Measurements from ENCODE around the gene PIP4K2C. TPM values are rescaled to one million over a fixed set of nuclear protein-coding genes. Genes with fewer than 3 reads are reported as not detected.

Gene PIP4K2C
- total RNA-seq, 4 donors from 2014 or later, result 36.9 to 68.9 (median 51.5) TPM

- TF ChIP-seq EP300 (IDR thresholded peaks at IDR 0.05) (no peak), POLR2A (IDR thresholded peaks at IDR 0.05) (no peak), CTCF (IDR thresholded peaks at IDR 0.05) (no peak), POLR2AphosphoS5 (IDR thresholded peaks at IDR 0.05) (no peak)
- Histone ChIP-seq H3K27ac (no peak overlapping the region), H3K4me3 (peak overlapping the region; percentile 97), H3K4me1 (peaks cover 32% of the 10 kb centered on the region), H3K27me3 (peaks cover 31% of the 10 kb centered on the region), H3K9me3 (no peaks in the 10 kb centered on the region), H3K36me3 (peaks cover 5% of the 10 kb centered on the region)
- no peak for DNase-seq (ENCODE audit: low spot score in 2 of 2)
- WGBS, result 21% methylated on average over 9 of the region's 9 CpGs
Measured at GRCh38 chr12:57547288-57548012, 43.5 kb upstream of the PIP4K2C start.

- H3K4me1 ChIP-seq, result peaks cover 32% of the 10 kb centered on the region
- DNase-seq (ENCODE audit: low spot score in 2 of 2), result no peak
Measured at GRCh38 chr12:57548013-57548315, 43.0 kb upstream of the PIP4K2C start.

GRCh38 chr12:57548488-57548887, 42.5 kb upstream of the PIP4K2C start:
- TF ChIP-seq EP300 (IDR thresholded peaks at IDR 0.05) (no peak), POLR2A (IDR thresholded peaks at IDR 0.05) (no peak), POLR2AphosphoS5 (IDR thresholded peaks at IDR 0.05) (no peak), CTCF (IDR thresholded peaks at IDR 0.05) (no peak)
- Histone ChIP-seq H3K27me3 (peaks cover 31% of the 10 kb centered on the region), H3K4me3 (no peak overlapping the region), H3K4me1 (peaks cover 32% of the 10 kb centered on the region), H3K9me3 (no peaks in the 10 kb centered on the region), H3K36me3 (no peaks in the 10 kb centered on the region), H3K27ac (no peak overlapping the region)
- DNase-seq (ENCODE audit: low spot score in 2 of 2), result no peak
- 45% methylated on average over 2 of the region's 2 CpGs for WGBS

More at GRCh38 chr12:57548013-57548315, 43.0 kb upstream of the PIP4K2C start:
- 96% methylated on average over 2 of the region's 2 CpGs for WGBS
- Histone ChIP-seq H3K9me3 (no peaks in the 10 kb centered on the region), H3K4me3 (no peak overlapping the region), H3K36me3 (no peaks in the 10 kb centered on the region), H3K27ac (no peak overlapping the region), H3K27me3 (peaks cover 31% of the 10 kb centered on the region)
- TF ChIP-seq POLR2AphosphoS5 (IDR thresholded peaks at IDR 0.05) (no peak), CTCF (IDR thresholded peaks at IDR 0.05) (no peak), POLR2A (IDR thresholded peaks at IDR 0.05) (no peak), EP300 (IDR thresholded peaks at IDR 0.05) (no peak)

- DNase-seq (ENCODE audit: low spot score in 2 of 2), result no peak
- peak overlapping the region; percentile 49 for H3K4me3 ChIP-seq
- no peak for TF ChIP-seq EP300 (IDR thresholded peaks at IDR 0.05)
- TF ChIP-seq POLR2A (IDR thresholded peaks at IDR 0.05), result no peak
- TF ChIP-seq POLR2AphosphoS5 (IDR thresholded peaks at IDR 0.05), result no peak
- TF ChIP-seq CTCF (IDR thresholded peaks at IDR 0.05), result no peak
- peaks cover 32% of the 10 kb centered on the region for H3K27me3 ChIP-seq
- no peaks in the 10 kb centered on the region for H3K36me3 ChIP-seq
- no peaks in the 10 kb centered on the region for H3K9me3 ChIP-seq
- no peak overlapping the region for H3K27ac ChIP-seq
- peaks cover 32% of the 10 kb centered on the region for H3K4me1 ChIP-seq
- WGBS, result 33% methylated on average over 13 of the region's 13 CpGs
Measured at GRCh38 chr12:57549203-57549908, 41.6 kb upstream of the PIP4K2C start.

GRCh38 chr12:57549909-57550640, 40.9 kb upstream of the PIP4K2C start, which contains the start of gene KIF5A:
KIF5A (plus strand) TSS chr12:57550044; CDS start chr12:57550272, 228 bp downstream.
- TF ChIP-seq POLR2A (IDR thresholded peaks at IDR 0.05) (no peak), EP300 (IDR thresholded peaks at IDR 0.05) (no peak), POLR2AphosphoS5 (IDR thresholded peaks at IDR 0.05) (no peak), CTCF (IDR thresholded peaks at IDR 0.05) (no peak)
- peaks cover 37% of the 10 kb centered on the region for H3K27me3 ChIP-seq
- H3K4me3 ChIP-seq, result peak within 1 kb of the TSS; percentile 49
- H3K4me1 ChIP-seq, result peaks cover 28% of the 10 kb centered on the region
- 28% methylated on average over 20 of the region's 52 CpGs for WGBS
- no peak within 1 kb of the TSS for H3K27ac ChIP-seq
- H3K36me3 ChIP-seq, result no peaks in the 10 kb centered on the region
- no peaks in the 10 kb centered on the region for H3K9me3 ChIP-seq
- DNase-seq (ENCODE audit: low spot score in 2 of 2), result no peak
